ENCODE data around the gene DTX2. TPM values are rescaled to one million over a fixed set of nuclear protein-coding genes. Genes with fewer than 3 reads are reported as not detected.
"Not testable (repeated sequence)": the region's sequence is repeated elsewhere in the genome, so short reads cannot be mapped to it uniquely, and the experiment has no call there.

Gene DTX2
- total RNA-seq, 2 experiments from 2014 or later = 28.0 to 30.6 TPM

- POLR2A ChIA-PET, H3K4me3 Mint-ChIP-seq, ATAC-seq: not testable (repeated sequence)
These were observed 742 bp upstream of the DTX2 start for GRCh38 chr7:76460767-76461166.

GRCh38 chr7:76462271-76462882 lies 868 bp downstream of the DTX2 start:
- DNase-seq; H3K4me1 Mint-ChIP-seq (ENCODE audit: low read depth); H3K36me3 Mint-ChIP-seq (ENCODE audit: low read depth); POLR2A ChIA-PET; H3K4me3 Mint-ChIP-seq; CTCF ChIA-PET; H3K9me3 Mint-ChIP-seq (ENCODE audit: insufficient read depth); H3K27ac Mint-ChIP-seq; H3K27me3 Mint-ChIP-seq (ENCODE audit: low read depth): not testable (repeated sequence)
- peak; percentile 7 for ATAC-seq

More at GRCh38 chr7:76460767-76461166, 742 bp upstream of the DTX2 start:
- H3K27me3 Mint-ChIP-seq (ENCODE audit: low read depth); H3K36me3 Mint-ChIP-seq (ENCODE audit: low read depth); H3K27ac Mint-ChIP-seq; DNase-seq; CTCF ChIA-PET; H3K9me3 Mint-ChIP-seq (ENCODE audit: insufficient read depth); H3K4me1 Mint-ChIP-seq (ENCODE audit: low read depth): not testable (repeated sequence)

- H3K9me3 Mint-ChIP-seq (ENCODE audit: insufficient read depth); H3K4me3 Mint-ChIP-seq; DNase-seq; POLR2A ChIA-PET; H3K4me1 Mint-ChIP-seq (ENCODE audit: low read depth); H3K36me3 Mint-ChIP-seq (ENCODE audit: low read depth); H3K27ac Mint-ChIP-seq; ATAC-seq; H3K27me3 Mint-ChIP-seq (ENCODE audit: low read depth); CTCF ChIA-PET: not testable (repeated sequence)
These were observed 3.5 kb downstream of the DTX2 start for GRCh38 chr7:76464959-76465358.

- H3K36me3 Mint-ChIP-seq (ENCODE audit: low read depth); CTCF ChIA-PET; DNase-seq; H3K27ac Mint-ChIP-seq; H3K4me1 Mint-ChIP-seq (ENCODE audit: low read depth); H3K4me3 Mint-ChIP-seq; H3K27me3 Mint-ChIP-seq (ENCODE audit: low read depth); H3K9me3 Mint-ChIP-seq (ENCODE audit: insufficient read depth); POLR2A ChIA-PET; ATAC-seq: not testable (repeated sequence)
These were observed 4.4 kb downstream of the DTX2 start for GRCh38 chr7:76465950-76466349.

GRCh38 chr7:76467743-76468404 lies 6.4 kb downstream of the DTX2 start:
- ATAC-seq = not testable (repeated sequence)

GRCh38 chr7:76471556-76472221 lies 10.2 kb downstream of the DTX2 start:
- CTCF ChIA-PET; H3K4me1 Mint-ChIP-seq (ENCODE audit: low read depth); DNase-seq; H3K9me3 Mint-ChIP-seq (ENCODE audit: insufficient read depth); H3K27me3 Mint-ChIP-seq (ENCODE audit: low read depth); H3K4me3 Mint-ChIP-seq; ATAC-seq; H3K36me3 Mint-ChIP-seq (ENCODE audit: low read depth); POLR2A ChIA-PET; H3K27ac Mint-ChIP-seq: not testable (repeated sequence)

More at GRCh38 chr7:76467743-76468404, 6.4 kb downstream of the DTX2 start:
- H3K27me3 Mint-ChIP-seq (ENCODE audit: low read depth); H3K4me1 Mint-ChIP-seq (ENCODE audit: low read depth); H3K4me3 Mint-ChIP-seq; H3K9me3 Mint-ChIP-seq (ENCODE audit: insufficient read depth); POLR2A ChIA-PET; H3K27ac Mint-ChIP-seq; DNase-seq; CTCF ChIA-PET; H3K36me3 Mint-ChIP-seq (ENCODE audit: low read depth): not testable (repeated sequence)

GRCh38 chr7:76473097-76473496 lies 11.6 kb downstream of the DTX2 start:
- ATAC-seq; H3K27ac Mint-ChIP-seq; H3K4me1 Mint-ChIP-seq (ENCODE audit: low read depth); DNase-seq; H3K27me3 Mint-ChIP-seq (ENCODE audit: low read depth); H3K9me3 Mint-ChIP-seq (ENCODE audit: insufficient read depth); POLR2A ChIA-PET; H3K4me3 Mint-ChIP-seq; CTCF ChIA-PET; H3K36me3 Mint-ChIP-seq (ENCODE audit: low read depth): not testable (repeated sequence)

- DNase-seq; POLR2A ChIA-PET; H3K27me3 Mint-ChIP-seq (ENCODE audit: low read depth); H3K36me3 Mint-ChIP-seq (ENCODE audit: low read depth); H3K4me1 Mint-ChIP-seq (ENCODE audit: low read depth); CTCF ChIA-PET; H3K27ac Mint-ChIP-seq; H3K4me3 Mint-ChIP-seq; ATAC-seq; H3K9me3 Mint-ChIP-seq (ENCODE audit: insufficient read depth): not testable (repeated sequence)
These were observed 14.8 kb downstream of the DTX2 start for GRCh38 chr7:76476280-76476679.

- H3K27ac Mint-ChIP-seq; ATAC-seq; H3K9me3 Mint-ChIP-seq (ENCODE audit: insufficient read depth); H3K4me3 Mint-ChIP-seq; CTCF ChIA-PET; POLR2A ChIA-PET; H3K27me3 Mint-ChIP-seq (ENCODE audit: low read depth); H3K4me1 Mint-ChIP-seq (ENCODE audit: low read depth); H3K36me3 Mint-ChIP-seq (ENCODE audit: low read depth); DNase-seq: not testable (repeated sequence)
These were observed 15.4 kb downstream of the DTX2 start for GRCh38 chr7:76476742-76477474.

GRCh38 chr7:76479628-76480027 lies 18.1 kb downstream of the DTX2 start:
- DNase-seq; H3K9me3 Mint-ChIP-seq (ENCODE audit: insufficient read depth); CTCF ChIA-PET; H3K4me3 Mint-ChIP-seq; H3K27me3 Mint-ChIP-seq (ENCODE audit: low read depth); H3K4me1 Mint-ChIP-seq (ENCODE audit: low read depth); H3K27ac Mint-ChIP-seq; POLR2A ChIA-PET; ATAC-seq: not testable (repeated sequence)
- H3K36me3 Mint-ChIP-seq (ENCODE audit: low read depth) = peaks cover 14% of the 10 kb centered on the region

- H3K36me3 Mint-ChIP-seq (ENCODE audit: low read depth) = peaks cover 14% of the 10 kb centered on the region
- ATAC-seq; DNase-seq; H3K27ac Mint-ChIP-seq; H3K4me3 Mint-ChIP-seq; H3K4me1 Mint-ChIP-seq (ENCODE audit: low read depth); POLR2A ChIA-PET; CTCF ChIA-PET; H3K27me3 Mint-ChIP-seq (ENCODE audit: low read depth); H3K9me3 Mint-ChIP-seq (ENCODE audit: insufficient read depth): not testable (repeated sequence)
These were observed 19.1 kb downstream of the DTX2 start for GRCh38 chr7:76480403-76481253.
